Measurements from ENCODE around the gene PLD1. TPM values are rescaled to one million over a fixed set of nuclear protein-coding genes. Genes with fewer than 3 reads are reported as not detected.

The PLD1 gene
- total RNA-seq, 1 donor from 2014 or later, result 1.0 TPM

- H3K4me3 Mint-ChIP-seq (ENCODE audit: low read depth), result no peak overlapping the region
- no peak for DNase-seq (ENCODE audit: low spot score)
- H3K27ac Mint-ChIP-seq, result no peak overlapping the region
- H3K9me3 Mint-ChIP-seq, result no peaks in the 10 kb centered on the region
- no peaks in the 10 kb centered on the region for H3K4me1 Mint-ChIP-seq (ENCODE audit: low read depth)
- intact Hi-C loops (cut with micrococcal nuclease), result no loop called here
- H3K36me3 Mint-ChIP-seq (ENCODE audit: low read depth), result no peaks in the 10 kb centered on the region
- peaks cover 18% of the 10 kb centered on the region for H3K27me3 Mint-ChIP-seq (ENCODE audit: low read depth)
These were observed 28.6 kb downstream of the PLD1 start for GRCh38 chr3:171781711-171782127.

GRCh38 chr3:171778493-171778892 lies 31.8 kb downstream of the PLD1 start:
- intact Hi-C loops (cut with micrococcal nuclease), result no loop called here
- H3K27ac Mint-ChIP-seq, result no peak overlapping the region
- H3K9me3 Mint-ChIP-seq, result no peaks in the 10 kb centered on the region
- no peak for DNase-seq (ENCODE audit: low spot score)
- no peaks in the 10 kb centered on the region for H3K36me3 Mint-ChIP-seq (ENCODE audit: low read depth)
- no peaks in the 10 kb centered on the region for H3K4me1 Mint-ChIP-seq (ENCODE audit: low read depth)
- H3K27me3 Mint-ChIP-seq (ENCODE audit: low read depth), result peaks cover 11% of the 10 kb centered on the region
- no peak overlapping the region for H3K4me3 Mint-ChIP-seq (ENCODE audit: low read depth)

- no peak overlapping the region for H3K27ac Mint-ChIP-seq
- H3K36me3 Mint-ChIP-seq (ENCODE audit: low read depth), result no peaks in the 10 kb centered on the region
- H3K4me3 Mint-ChIP-seq (ENCODE audit: low read depth), result no peak overlapping the region
- intact Hi-C loops (cut with micrococcal nuclease), result no loop called here
- peaks cover 11% of the 10 kb centered on the region for H3K27me3 Mint-ChIP-seq (ENCODE audit: low read depth)
- no peaks in the 10 kb centered on the region for H3K9me3 Mint-ChIP-seq
- no peaks in the 10 kb centered on the region for H3K4me1 Mint-ChIP-seq (ENCODE audit: low read depth)
- no peak for DNase-seq (ENCODE audit: low spot score)
These were observed 32.7 kb downstream of the PLD1 start for GRCh38 chr3:171777596-171777995.

- H3K27me3 Mint-ChIP-seq (ENCODE audit: low read depth), result peaks cover 16% of the 10 kb centered on the region
- intact Hi-C loops (cut with micrococcal nuclease), result no loop called here
- H3K4me3 Mint-ChIP-seq (ENCODE audit: low read depth), result no peak overlapping the region
- no peaks in the 10 kb centered on the region for H3K9me3 Mint-ChIP-seq
- H3K36me3 Mint-ChIP-seq (ENCODE audit: low read depth), result no peaks in the 10 kb centered on the region
- no peak overlapping the region for H3K27ac Mint-ChIP-seq
- no peak for DNase-seq (ENCODE audit: low spot score)
- H3K4me1 Mint-ChIP-seq (ENCODE audit: low read depth), result no peaks in the 10 kb centered on the region
These were observed 33.3 kb downstream of the PLD1 start for GRCh38 chr3:171776839-171777583.

GRCh38 chr3:171776411-171776810 lies 33.9 kb downstream of the PLD1 start:
- intact Hi-C loops (cut with micrococcal nuclease), result no loop called here
- Mint-ChIP-seq H3K36me3 (ENCODE audit: low read depth) (no peaks in the 10 kb centered on the region), H3K27me3 (ENCODE audit: low read depth) (peaks cover 18% of the 10 kb centered on the region), H3K27ac (no peak overlapping the region), H3K4me1 (ENCODE audit: low read depth) (no peaks in the 10 kb centered on the region), H3K4me3 (ENCODE audit: low read depth) (no peak overlapping the region), H3K9me3 (no peaks in the 10 kb centered on the region)
- DNase-seq (ENCODE audit: low spot score), result no peak

- no peak for DNase-seq (ENCODE audit: low spot score)
- H3K4me1 Mint-ChIP-seq (ENCODE audit: low read depth), result no peaks in the 10 kb centered on the region
- no peaks in the 10 kb centered on the region for H3K9me3 Mint-ChIP-seq
- H3K36me3 Mint-ChIP-seq (ENCODE audit: low read depth), result no peaks in the 10 kb centered on the region
- no peak overlapping the region for H3K27ac Mint-ChIP-seq
- intact Hi-C loops (cut with micrococcal nuclease), result no loop called here
- H3K4me3 Mint-ChIP-seq (ENCODE audit: low read depth), result no peak overlapping the region
- peaks cover 22% of the 10 kb centered on the region for H3K27me3 Mint-ChIP-seq (ENCODE audit: low read depth)
These were observed 34.3 kb downstream of the PLD1 start for GRCh38 chr3:171775943-171776342.

GRCh38 chr3:171774521-171774920 lies 35.8 kb downstream of the PLD1 start:
- no peak for DNase-seq (ENCODE audit: low spot score)
- Mint-ChIP-seq H3K4me1 (ENCODE audit: low read depth) (no peaks in the 10 kb centered on the region), H3K4me3 (ENCODE audit: low read depth) (no peak overlapping the region), H3K27ac (peak overlapping the region; percentile 64), H3K27me3 (ENCODE audit: low read depth) (peaks cover 18% of the 10 kb centered on the region), H3K36me3 (ENCODE audit: low read depth) (no peaks in the 10 kb centered on the region), H3K9me3 (no peaks in the 10 kb centered on the region)
- intact Hi-C loops (cut with micrococcal nuclease), result loop anchor here (5.0 kb wide), 1 partner anchor 72 kb away; no protein-coding TSS in a partner anchor

GRCh38 chr3:171772427-171773056 lies 37.7 kb downstream of the PLD1 start:
- Mint-ChIP-seq H3K27me3 (ENCODE audit: low read depth) (peaks cover 28% of the 10 kb centered on the region), H3K36me3 (ENCODE audit: low read depth) (no peaks in the 10 kb centered on the region), H3K27ac (no peak overlapping the region), H3K4me3 (ENCODE audit: low read depth) (no peak overlapping the region), H3K4me1 (ENCODE audit: low read depth) (no peaks in the 10 kb centered on the region), H3K9me3 (no peaks in the 10 kb centered on the region)
- no peak for DNase-seq (ENCODE audit: low spot score)
- intact Hi-C loops (cut with micrococcal nuclease), result loop anchor here (1.0 to 5.0 kb wide), 4 partner anchors 70 to 812 kb away; no protein-coding TSS in a partner anchor

- no peak overlapping the region for H3K27ac Mint-ChIP-seq
- no peaks in the 10 kb centered on the region for H3K36me3 Mint-ChIP-seq (ENCODE audit: low read depth)
- no peaks in the 10 kb centered on the region for H3K4me1 Mint-ChIP-seq (ENCODE audit: low read depth)
- intact Hi-C loops (cut with micrococcal nuclease), result loop anchor here (5.0 kb wide), 1 partner anchor 69 kb away; no protein-coding TSS in a partner anchor
- peaks cover 33% of the 10 kb centered on the region for H3K27me3 Mint-ChIP-seq (ENCODE audit: low read depth)
- H3K4me3 Mint-ChIP-seq (ENCODE audit: low read depth), result no peak overlapping the region
- DNase-seq (ENCODE audit: low spot score), result no peak
- H3K9me3 Mint-ChIP-seq, result no peaks in the 10 kb centered on the region
These were observed 39.3 kb downstream of the PLD1 start for GRCh38 chr3:171770689-171771620.

GRCh38 chr3:171769461-171769860 lies 40.8 kb downstream of the PLD1 start:
- no peak overlapping the region for H3K27ac Mint-ChIP-seq
- no peak for DNase-seq (ENCODE audit: low spot score)
- H3K4me1 Mint-ChIP-seq (ENCODE audit: low read depth), result no peaks in the 10 kb centered on the region
- intact Hi-C loops (cut with micrococcal nuclease), result no loop called here
- no peaks in the 10 kb centered on the region for H3K9me3 Mint-ChIP-seq
- peaks cover 41% of the 10 kb centered on the region for H3K27me3 Mint-ChIP-seq (ENCODE audit: low read depth)
- no peak overlapping the region for H3K4me3 Mint-ChIP-seq (ENCODE audit: low read depth)
- no peaks in the 10 kb centered on the region for H3K36me3 Mint-ChIP-seq (ENCODE audit: low read depth)

- H3K4me1 Mint-ChIP-seq (ENCODE audit: low read depth), result no peaks in the 10 kb centered on the region
- intact Hi-C loops (cut with micrococcal nuclease), result no loop called here
- peaks cover 42% of the 10 kb centered on the region for H3K27me3 Mint-ChIP-seq (ENCODE audit: low read depth)
These were observed 41.3 kb downstream of the PLD1 start for GRCh38 chr3:171768986-171769385.

GRCh38 chr3:171768281-171768900 lies 41.9 kb downstream of the PLD1 start:
- Mint-ChIP-seq H3K4me1 (ENCODE audit: low read depth) (no peaks in the 10 kb centered on the region), H3K27me3 (ENCODE audit: low read depth) (peaks cover 42% of the 10 kb centered on the region), H3K27ac (no peak overlapping the region), H3K9me3 (no peaks in the 10 kb centered on the region), H3K4me3 (ENCODE audit: low read depth) (no peak overlapping the region), H3K36me3 (ENCODE audit: low read depth) (no peaks in the 10 kb centered on the region)
- no peak for DNase-seq (ENCODE audit: low spot score)
- intact Hi-C loops (cut with micrococcal nuclease), result no loop called here

More at GRCh38 chr3:171768986-171769385, 41.3 kb downstream of the PLD1 start:
- H3K36me3 Mint-ChIP-seq (ENCODE audit: low read depth), result no peaks in the 10 kb centered on the region
- no peaks in the 10 kb centered on the region for H3K9me3 Mint-ChIP-seq
- no peak for DNase-seq (ENCODE audit: low spot score)
- no peak overlapping the region for H3K4me3 Mint-ChIP-seq (ENCODE audit: low read depth)
- H3K27ac Mint-ChIP-seq, result no peak overlapping the region

Data from activated T-helper 2 cell treated with anti-CD3 and anti-CD28 coated beads, Interferon-gamma antibody, Interleukin-2, Interleukin-4, amounts not matched to agents 10 μg/mL and 5 μg/mL and 100 μg/mL, durations not matched to agents 14 hours and 24 hours and 36 hours (primary cell).